Activated naive CD4-positive, alpha-beta T cell treated with anti-CD3 and anti-CD28 coated beads for 36 hours (primary cell): ENCODE results near the gene KRT20. TPM values are rescaled to one million over a fixed set of nuclear protein-coding genes. Genes with fewer than 3 reads are reported as not detected.

ENCODE experiments used
- CTCF ChIA-PET: fragments of 350-600 bp; sonication (Branson Sonifier 250); formaldehyde crosslinking; loops from one replicate; lab custom pipeline; 2021; ENCODE audit warnings: antibody characterized with exemption; lab: Charles Lee
- DNase-seq: peaks from one replicate; pipeline ENCODE4 v3.0.0-alpha.2; 2020
- H3K27ac Mint-ChIP-seq: one replicate; pipeline ENCODE4 v1.8.0; 2021; ENCODE audit warnings: mild to moderate bottlenecking, mixed read lengths
- H3K27me3 Mint-ChIP-seq: one replicate; pipeline ENCODE4 v1.8.0; 2021; ENCODE audit warnings: low read depth, mixed read lengths
- H3K36me3 Mint-ChIP-seq: one replicate; pipeline ENCODE4 v1.8.0; 2021; ENCODE audit warnings: low read depth, mixed read lengths
- H3K4me1 Mint-ChIP-seq: one replicate; pipeline ENCODE4 v1.8.0; 2021; ENCODE audit warnings: low read depth, mixed read lengths
- H3K4me3 Mint-ChIP-seq: one replicate; pipeline ENCODE4 v1.8.0; 2021; ENCODE audit warnings: mild to moderate bottlenecking, moderate library complexity, mixed read lengths
- H3K9me3 Mint-ChIP-seq: one replicate; pipeline ENCODE4 v1.8.0; 2021; ENCODE audit warnings: mixed read lengths
- intact Hi-C: fragments of 100-400 bp; cut with micrococcal nuclease; formaldehyde crosslinking; loops from one replicate; pipeline ENCODE4 v1.15.1; 2023
- total RNA-seq, 2 experiments: library from RNA; stranded (reverse); gene quantifications; one replicate each; pipeline ENCODE4 v1.2.3, GENCODE V29; 2021

The KRT20 gene
- total RNA-seq, 2 experiments from 2014 or later = not detected

DNA sequence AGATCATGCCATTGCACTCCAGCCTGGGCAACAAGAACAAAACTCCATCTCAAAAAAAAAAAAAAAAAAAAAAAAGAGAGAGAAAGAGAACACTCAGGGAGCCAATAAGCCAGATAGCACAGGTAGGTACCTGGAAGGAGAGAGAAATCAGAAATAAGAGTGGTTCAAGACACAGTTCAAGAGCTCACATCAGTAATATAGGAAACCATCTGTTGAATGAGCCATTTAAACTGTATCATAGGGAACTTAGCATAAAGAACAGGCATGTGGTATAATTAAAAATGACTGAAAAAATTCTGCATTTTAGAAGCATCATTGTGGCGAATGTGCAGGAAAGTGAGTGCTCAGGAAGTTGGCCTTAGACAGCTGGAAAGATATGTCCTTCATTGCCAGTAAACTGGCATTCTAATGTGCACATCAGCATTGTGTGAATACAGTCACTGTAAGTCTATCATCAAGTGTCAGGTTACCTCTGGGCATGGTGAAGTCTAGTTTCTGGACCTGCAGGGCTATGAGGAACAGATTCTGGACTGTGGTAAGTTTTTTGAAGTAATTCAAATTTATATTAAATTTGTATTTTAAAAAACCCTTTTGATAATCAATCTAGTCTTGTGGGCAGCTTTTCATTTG is 38.4 kb downstream of the KRT20 start:
- H3K4me3 Mint-ChIP-seq = no peak overlapping the region
- intact Hi-C loops = no loop called here
- CTCF ChIA-PET = interaction anchor here (1.2 kb wide), 1 partner anchor 11 kb away, joined by 3 read pairs; no protein-coding TSS in a partner anchor
- peaks cover 10% of the 10 kb centered on the region for H3K27me3 Mint-ChIP-seq
- DNase-seq = no peak
- H3K4me1 Mint-ChIP-seq = no peaks in the 10 kb centered on the region
- no peak overlapping the region for H3K27ac Mint-ChIP-seq
- H3K36me3 Mint-ChIP-seq = no peaks in the 10 kb centered on the region
- no peaks in the 10 kb centered on the region for H3K9me3 Mint-ChIP-seq

DNA sequence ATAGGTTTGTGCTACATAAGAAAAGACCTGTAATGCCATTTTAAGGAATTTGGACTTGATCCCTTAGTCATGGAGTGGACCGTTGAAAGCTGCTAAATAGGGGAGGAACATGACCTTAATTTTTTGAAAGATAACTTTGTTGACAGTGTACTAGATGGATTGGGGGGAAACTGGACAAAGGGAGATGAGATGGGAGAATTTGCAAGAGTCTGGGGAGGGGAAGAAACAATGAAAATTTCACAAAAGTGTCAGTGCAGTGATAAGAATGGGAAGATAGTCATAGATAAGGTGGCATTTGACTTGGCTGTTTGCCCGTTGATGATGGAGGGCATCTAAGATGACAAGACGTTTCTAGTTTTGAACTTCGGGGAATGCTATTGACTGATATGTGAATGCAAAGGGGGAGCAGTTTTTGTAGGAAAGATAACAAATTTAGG is 40.4 kb downstream of the KRT20 start:
- H3K27ac Mint-ChIP-seq = no peak overlapping the region
- DNase-seq = no peak
- H3K4me1 Mint-ChIP-seq = no peaks in the 10 kb centered on the region
- no peak overlapping the region for H3K4me3 Mint-ChIP-seq
- CTCF ChIA-PET = no interaction called here
- H3K27me3 Mint-ChIP-seq = peaks cover 13% of the 10 kb centered on the region
- H3K9me3 Mint-ChIP-seq = no peaks in the 10 kb centered on the region
- H3K36me3 Mint-ChIP-seq = no peaks in the 10 kb centered on the region
- intact Hi-C loops = no loop called here

DNA sequence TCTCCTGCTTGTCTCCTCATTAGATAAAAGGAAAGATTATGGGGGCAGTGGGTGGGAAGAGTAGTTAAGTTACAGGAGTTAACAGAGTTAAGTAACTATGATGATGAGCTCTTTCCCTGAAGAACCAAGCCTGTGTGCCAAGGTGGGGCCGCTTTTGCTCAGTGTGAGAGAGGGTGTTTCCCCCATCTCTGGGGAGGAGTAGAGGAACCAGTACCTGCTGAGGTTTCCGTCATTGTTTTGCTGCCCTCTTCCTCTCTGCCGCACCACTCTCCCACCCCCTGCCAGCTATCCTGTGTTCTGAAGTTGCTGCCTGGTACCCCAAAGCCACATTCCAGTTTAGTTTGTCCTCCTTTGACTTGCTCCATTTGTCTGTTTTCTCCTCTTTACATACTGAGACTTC is 41.8 kb downstream of the KRT20 start:
- CTCF ChIA-PET = interaction anchor here (0.9 kb wide), 1 partner anchor 706 kb away, joined by 3 read pairs; no protein-coding TSS in a partner anchor
- intact Hi-C loops = no loop called here
- H3K9me3 Mint-ChIP-seq = no peaks in the 10 kb centered on the region
- peak; percentile 15 for DNase-seq
- no peak overlapping the region for H3K4me3 Mint-ChIP-seq
- peaks cover 13% of the 10 kb centered on the region for H3K27me3 Mint-ChIP-seq
- no peaks in the 10 kb centered on the region for H3K4me1 Mint-ChIP-seq
- no peaks in the 10 kb centered on the region for H3K36me3 Mint-ChIP-seq
- H3K27ac Mint-ChIP-seq = no peak overlapping the region

DNA sequence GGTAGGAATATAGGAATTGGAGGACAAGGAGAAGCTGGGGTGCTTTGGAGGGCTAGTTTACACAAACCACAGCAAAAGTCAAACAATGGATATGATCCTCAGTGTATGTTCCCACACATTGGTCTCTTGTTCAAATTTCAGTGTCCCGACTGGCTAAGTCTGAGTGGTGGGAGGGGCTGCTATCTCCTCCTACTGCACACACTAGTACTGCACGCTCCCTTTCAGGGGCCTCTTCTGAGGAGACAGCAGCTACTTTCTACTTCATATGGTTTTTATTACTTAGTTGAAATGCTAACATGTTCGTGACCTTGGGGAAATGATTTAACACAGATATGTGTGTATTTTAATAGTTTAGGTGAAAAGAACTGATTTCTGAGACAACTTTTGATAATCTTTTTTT is 43.8 kb downstream of the KRT20 start:
- DNase-seq = no peak
- intact Hi-C loops = no loop called here
- Mint-ChIP-seq H3K36me3 (no peaks in the 10 kb centered on the region), H3K4me3 (no peak overlapping the region), H3K4me1 (no peaks in the 10 kb centered on the region), H3K9me3 (no peaks in the 10 kb centered on the region), H3K27me3 (peaks cover 13% of the 10 kb centered on the region), H3K27ac (no peak overlapping the region)
- CTCF ChIA-PET = no interaction called here

DNA sequence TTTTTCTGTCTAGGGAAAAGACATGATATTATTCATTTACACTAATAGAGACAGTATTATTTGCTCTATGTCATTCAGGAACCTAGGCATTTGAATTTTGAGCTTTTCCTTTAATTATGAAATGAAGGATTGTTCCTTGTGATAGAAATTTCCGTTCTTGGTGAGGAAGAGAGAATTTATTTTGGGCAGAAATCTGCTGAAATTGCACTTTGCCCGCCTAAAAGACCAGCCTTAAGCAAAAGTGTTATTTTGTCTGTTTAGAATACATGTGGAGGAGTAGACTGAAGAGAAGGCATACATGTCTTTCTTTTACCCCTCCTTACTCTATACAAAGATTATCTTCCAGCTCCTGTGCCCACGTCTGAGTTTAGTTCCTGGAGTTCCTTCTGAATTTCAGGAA is 45.8 kb downstream of the KRT20 start:
- intact Hi-C loops = no loop called here
- DNase-seq = no peak
- H3K9me3 Mint-ChIP-seq = no peaks in the 10 kb centered on the region
- H3K27me3 Mint-ChIP-seq = peaks cover 3% of the 10 kb centered on the region
- peaks cover 3% of the 10 kb centered on the region for H3K36me3 Mint-ChIP-seq
- H3K4me3 Mint-ChIP-seq = no peak overlapping the region
- no peaks in the 10 kb centered on the region for H3K4me1 Mint-ChIP-seq
- CTCF ChIA-PET = interaction anchor here (1.5 kb wide), 1 partner anchor 16 kb away, joined by 4 read pairs; no protein-coding TSS in a partner anchor
- H3K27ac Mint-ChIP-seq = no peak overlapping the region

DNA sequence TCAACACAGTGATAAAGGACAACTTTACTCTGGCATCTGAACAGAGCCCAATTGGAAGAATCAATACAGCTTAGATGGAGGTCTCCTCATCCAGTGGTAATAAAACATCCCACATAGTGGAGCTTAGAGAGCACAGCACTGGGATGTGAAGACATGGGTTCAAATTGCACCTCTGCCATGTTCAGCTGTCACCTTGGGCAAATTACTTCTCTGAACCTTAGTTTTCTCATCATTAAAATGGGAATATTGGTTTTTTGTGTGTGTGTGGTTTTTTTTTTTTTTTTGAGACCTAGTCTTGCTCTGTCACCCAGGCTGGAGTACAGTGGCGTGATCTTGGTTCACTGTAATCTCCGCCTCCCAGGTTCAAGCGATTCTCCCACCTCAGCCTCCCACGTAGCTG is 49.0 kb downstream of the KRT20 start:
- H3K27me3 Mint-ChIP-seq = no peaks in the 10 kb centered on the region
- intact Hi-C loops = no loop called here
- no peaks in the 10 kb centered on the region for H3K9me3 Mint-ChIP-seq
- H3K27ac Mint-ChIP-seq = no peak overlapping the region
- no peak for DNase-seq
- no peaks in the 10 kb centered on the region for H3K4me1 Mint-ChIP-seq
- H3K4me3 Mint-ChIP-seq = no peak overlapping the region
- H3K36me3 Mint-ChIP-seq = peaks cover 3% of the 10 kb centered on the region
- CTCF ChIA-PET = interaction anchor here (0.6 kb wide), 1 partner anchor 813 kb away, joined by 4 read pairs; no protein-coding TSS in a partner anchor

DNA sequence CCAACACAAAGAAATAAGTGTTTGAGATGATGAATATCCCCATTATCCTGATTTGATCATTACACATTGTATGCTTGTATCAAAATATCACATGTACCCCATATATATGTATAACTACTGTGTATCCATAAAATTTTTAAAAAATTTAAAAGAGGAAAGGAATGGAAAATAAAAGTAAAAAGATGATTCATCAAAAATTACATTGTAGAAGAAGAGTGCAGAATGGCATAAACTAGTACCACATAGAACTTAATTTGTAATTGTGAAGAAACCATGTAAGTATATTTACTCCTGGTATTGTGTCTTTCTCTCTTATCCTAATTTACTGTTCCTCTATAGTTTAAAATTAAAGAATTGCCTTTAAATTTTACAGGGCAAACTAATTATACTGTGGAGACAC is 51.2 kb downstream of the KRT20 start:
- H3K27ac Mint-ChIP-seq = no peak overlapping the region

DNA sequence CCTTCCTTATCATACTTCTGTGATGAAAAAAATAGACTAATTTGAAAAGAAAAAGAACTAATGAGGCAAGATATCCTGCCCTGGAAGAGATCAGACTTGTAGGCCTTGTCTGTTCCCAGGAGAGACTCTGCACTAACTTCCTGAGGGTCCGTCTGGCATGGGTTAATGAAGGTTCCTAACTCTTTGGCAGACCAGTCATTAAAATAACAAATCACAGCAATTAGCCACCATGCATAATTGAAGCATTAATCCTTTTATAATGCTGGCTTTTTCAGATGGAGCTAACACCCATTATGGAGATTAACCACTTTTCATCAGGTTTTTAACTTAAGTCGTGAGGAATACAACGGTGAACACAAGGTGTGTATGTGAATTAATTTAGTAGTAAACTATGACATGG is 52.2 kb downstream of the KRT20 start:
- peaks cover 5% of the 10 kb centered on the region for H3K36me3 Mint-ChIP-seq
- intact Hi-C loops = no loop called here
- no peaks in the 10 kb centered on the region for H3K9me3 Mint-ChIP-seq
- H3K27me3 Mint-ChIP-seq = no peaks in the 10 kb centered on the region
- peaks cover 3% of the 10 kb centered on the region for H3K4me1 Mint-ChIP-seq
- no peak for DNase-seq
- H3K27ac Mint-ChIP-seq = no peak overlapping the region
- CTCF ChIA-PET = no interaction called here
- H3K4me3 Mint-ChIP-seq = no peak overlapping the region

More for the DNA sequence above, 51.2 kb downstream of the KRT20 start:
- intact Hi-C loops = no loop called here
- Mint-ChIP-seq H3K4me1 (no peaks in the 10 kb centered on the region), H3K4me3 (no peak overlapping the region), H3K36me3 (peaks cover 4% of the 10 kb centered on the region), H3K27me3 (no peaks in the 10 kb centered on the region), H3K9me3 (no peaks in the 10 kb centered on the region)
- CTCF ChIA-PET = no interaction called here
- DNase-seq = no peak

DNA sequence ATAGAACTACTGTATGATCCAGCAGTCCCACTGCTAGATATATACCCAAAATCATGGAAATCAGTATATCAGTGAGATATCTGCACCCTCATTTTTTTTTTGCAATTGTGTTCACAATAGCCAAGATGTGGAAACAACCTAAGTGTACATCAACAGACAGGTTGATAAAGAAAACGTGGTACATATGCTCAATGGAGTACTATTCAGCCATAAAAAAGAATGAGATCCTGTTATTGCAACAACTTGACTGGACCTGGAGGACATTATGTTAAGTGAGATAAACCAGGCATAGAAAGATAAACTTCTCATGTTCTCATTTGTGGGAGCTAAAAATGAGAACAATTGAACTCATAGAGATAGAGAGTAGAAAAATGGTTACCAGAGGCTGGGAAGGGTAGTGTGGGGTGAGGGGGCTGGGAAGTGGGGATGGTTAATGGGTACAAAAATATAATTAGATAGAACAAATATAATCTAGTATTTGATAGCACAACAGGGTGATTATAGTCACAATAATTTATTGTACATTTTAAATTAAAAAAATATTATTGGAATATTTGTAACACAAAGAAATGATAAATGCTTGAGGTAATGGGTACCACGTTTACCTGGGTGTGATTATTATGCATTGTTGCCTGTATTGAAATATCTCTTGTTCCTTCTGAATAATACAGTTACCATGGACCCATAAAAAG is 54.8 kb downstream of the KRT20 start:
- Mint-ChIP-seq H3K4me1 (peaks cover 9% of the 10 kb centered on the region), H3K27ac (no peak overlapping the region), H3K9me3 (no peaks in the 10 kb centered on the region), H3K27me3 (peaks cover 5% of the 10 kb centered on the region), H3K36me3 (peaks cover 6% of the 10 kb centered on the region), H3K4me3 (no peak overlapping the region)
- DNase-seq = no peak
- intact Hi-C loops = no loop called here
- CTCF ChIA-PET = no interaction called here

DNA sequence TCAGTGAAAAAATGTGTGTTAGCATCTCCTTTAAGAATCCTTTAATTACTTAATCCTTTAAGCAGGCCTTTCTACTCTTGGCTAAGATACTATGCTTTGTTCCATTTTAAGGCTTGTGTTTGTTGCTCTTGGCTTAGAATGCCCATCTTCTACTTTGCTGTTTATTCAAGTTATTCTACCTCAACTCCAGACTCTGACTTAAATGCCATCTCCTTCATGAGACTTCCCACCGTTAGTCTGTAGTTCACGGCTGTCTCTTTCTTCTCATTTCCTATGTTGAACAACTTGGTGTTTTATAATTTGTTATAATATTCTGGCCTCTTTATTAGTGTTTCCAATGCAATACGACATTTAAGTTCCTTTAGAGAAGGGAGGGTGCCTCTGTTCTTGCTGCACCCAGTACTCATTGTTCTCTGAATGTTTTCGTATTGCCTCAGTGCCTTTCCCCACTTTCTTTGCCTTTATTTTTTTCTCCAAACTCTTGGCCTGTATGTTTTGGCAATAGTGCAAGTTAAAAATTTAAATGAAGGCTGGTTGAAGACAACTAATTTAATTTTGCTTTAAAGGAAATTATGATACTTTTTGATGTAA is 56.5 kb downstream of the KRT20 start:
- Mint-ChIP-seq H3K27me3 (peaks cover 5% of the 10 kb centered on the region), H3K27ac (no peak overlapping the region), H3K9me3 (no peaks in the 10 kb centered on the region), H3K4me3 (no peak overlapping the region), H3K4me1 (peaks cover 9% of the 10 kb centered on the region), H3K36me3 (peaks cover 4% of the 10 kb centered on the region)
- intact Hi-C loops = no loop called here
- no peak for DNase-seq
- CTCF ChIA-PET = no interaction called here

DNA sequence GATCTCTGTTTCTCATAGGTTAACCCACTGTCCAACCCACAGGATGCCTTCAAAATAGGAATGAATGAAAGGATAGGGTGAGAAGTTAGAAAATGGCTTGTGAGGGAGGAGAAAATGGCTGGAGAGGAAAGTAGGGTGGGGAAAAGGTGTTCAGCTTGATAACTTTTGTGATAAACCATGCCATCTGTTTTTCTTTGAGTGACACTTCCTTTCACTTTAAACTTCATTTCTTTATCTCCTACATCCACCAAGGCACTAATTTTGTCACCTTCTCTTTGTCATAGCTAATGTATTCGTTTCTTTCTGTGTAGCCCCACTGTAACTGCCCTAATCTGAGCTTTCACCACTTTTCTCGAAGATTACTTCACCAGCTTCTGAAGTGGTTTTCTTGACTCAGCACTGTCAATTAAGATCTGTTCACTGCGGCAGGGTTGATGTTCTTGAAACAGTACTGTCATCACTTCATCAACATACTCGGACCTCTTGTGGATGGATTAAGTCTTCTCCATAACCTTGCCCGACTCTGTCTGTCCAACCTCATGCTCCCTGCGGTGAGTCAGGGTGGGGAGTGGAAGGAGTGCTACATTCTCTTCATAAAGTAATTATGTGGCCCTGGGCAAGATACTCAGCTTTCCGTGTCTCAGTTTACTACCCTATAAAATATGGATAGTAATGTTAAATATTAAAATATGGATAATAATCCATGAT is 57.1 kb downstream of the KRT20 start:
- DNase-seq = no peak
- Mint-ChIP-seq H3K36me3 (peaks cover 4% of the 10 kb centered on the region), H3K27me3 (peaks cover 5% of the 10 kb centered on the region), H3K27ac (peak overlapping the region; percentile 77), H3K4me1 (peaks cover 9% of the 10 kb centered on the region), H3K4me3 (no peak overlapping the region), H3K9me3 (no peaks in the 10 kb centered on the region)
- intact Hi-C loops = no loop called here
- CTCF ChIA-PET = no interaction called here
